Astrocyte (in vitro differentiated cells and primary cell): ENCODE data around the gene CAPZB. TPM values are rescaled to one million over a fixed set of nuclear protein-coding genes. Genes with fewer than 3 reads are reported as not detected.

Source experiments
- DNase-seq: peaks from one replicate; pipeline ENCODE4 v3.0.0-alpha.2; 2010; ENCODE audit warnings: low read depth
- FAIRE-seq: peaks from 2 replicates; lab custom pipeline; 2011; peaks lifted over from hg19 to GRCh38; lab: Jason Lieb, UNC
- H2AFZ ChIP-seq: 2 replicates; pipeline ENCODE4 v1.6.0; 2012; ENCODE audit warnings: low read depth, low read length, inconsistent platforms
- H3K27ac ChIP-seq: 2 replicates; pipeline ENCODE4 v1.5.1; 2011; ENCODE audit warnings: low read depth, low read length, inconsistent platforms
- H3K27me3 ChIP-seq: 2 replicates; pipeline ENCODE4 v1.6.0; 2011; ENCODE audit warnings: low read length, inconsistent platforms; ENCODE audit not compliant: insufficient read depth
- H3K36me3 ChIP-seq: 2 replicates; pipeline ENCODE4 v1.5.1; 2011; ENCODE audit warnings: low read length, inconsistent platforms; ENCODE audit not compliant: insufficient read depth
- H3K4me1 ChIP-seq: 2 replicates; pipeline ENCODE4 v1.5.1; 2011; ENCODE audit warnings: low read length, inconsistent platforms; ENCODE audit not compliant: insufficient read depth
- H3K4me2 ChIP-seq: 2 replicates; pipeline ENCODE4 v1.6.0; 2012; ENCODE audit warnings: low read length, inconsistent platforms
- H3K4me3 ChIP-seq: 2 replicates; pipeline ENCODE4 v1.5.1; 2011; ENCODE audit warnings: low read depth, mild to moderate bottlenecking, low read length, inconsistent platforms; ENCODE audit not compliant: insufficient read depth
- H3K79me2 ChIP-seq: 2 replicates; pipeline ENCODE4 v1.6.0; 2012; ENCODE audit warnings: mild to moderate bottlenecking, low read length, inconsistent platforms; ENCODE audit not compliant: insufficient read depth
- H3K9ac ChIP-seq: 2 replicates; pipeline ENCODE4 v1.6.0; 2012; ENCODE audit warnings: mild to moderate bottlenecking, low read length, inconsistent platforms
- H3K9me3 ChIP-seq: 2 replicates; pipeline ENCODE4 v1.5.1; 2012; ENCODE audit warnings: low read depth, mild to moderate bottlenecking, low read length, inconsistent platforms; ENCODE audit not compliant: insufficient read depth
- H4K20me1 ChIP-seq: 2 replicates; pipeline ENCODE4 v1.6.0; 2012; ENCODE audit warnings: low read length, inconsistent platforms; ENCODE audit not compliant: insufficient read depth
- H3K27ac Mint-ChIP-seq: one replicate; pipeline ENCODE4 v1.8.0; 2021; ENCODE audit warnings: mild to moderate bottlenecking, mixed read lengths; ENCODE audit not compliant: unreplicated experiment
- H3K27me3 Mint-ChIP-seq: one replicate; pipeline ENCODE4 v1.8.0; 2021; ENCODE audit warnings: low read depth, mixed read lengths; ENCODE audit not compliant: unreplicated experiment
- H3K36me3 Mint-ChIP-seq: one replicate; pipeline ENCODE4 v1.8.0; 2021; ENCODE audit warnings: low read depth, mixed read lengths; ENCODE audit not compliant: unreplicated experiment
- H3K4me1 Mint-ChIP-seq: one replicate; pipeline ENCODE4 v1.8.0; 2021; ENCODE audit warnings: low read depth, mixed read lengths; ENCODE audit not compliant: unreplicated experiment
- H3K4me3 Mint-ChIP-seq: one replicate; pipeline ENCODE4 v1.8.0; 2021; ENCODE audit warnings: mild to moderate bottlenecking, moderate library complexity, mixed read lengths; ENCODE audit not compliant: unreplicated experiment
- H3K9me3 Mint-ChIP-seq: one replicate; pipeline ENCODE4 v1.8.0; 2021; ENCODE audit warnings: mild to moderate bottlenecking, mixed read lengths; ENCODE audit not compliant: unreplicated experiment
- CTCF ChIP-seq: IDR thresholded peaks from 2 replicates; pipeline ENCODE4 v1.5.1; 2011; ENCODE audit warnings: low read depth, mild to moderate bottlenecking, inconsistent platforms, low read length, moderate library complexity; ENCODE audit not compliant: insufficient read depth
- EZH2 ChIP-seq: IDR thresholded peaks from 2 replicates; pipeline ENCODE4 v1.6.1; 2012; ENCODE audit warnings: mild to moderate bottlenecking, low read length, inconsistent platforms; ENCODE audit not compliant: insufficient read depth
- total RNA-seq: library from RNA; stranded (reverse); gene quantifications from 2 replicates; pipeline ENCODE4 v1.2.1, GENCODE V29; 2021

CAPZB gene
- total RNA-seq, 1 donor from 2014 or later: 458 TPM

- Histone ChIP-seq H3K9me3 (no peaks in the 10 kb centered on the region), H2AFZ (no peak overlapping the region), H3K4me3 (no peak overlapping the region), H3K27me3 (no peaks in the 10 kb centered on the region), H3K4me1 (peaks cover 16% of the 10 kb centered on the region), H3K9ac (no peak overlapping the region), H3K79me2 (no peaks in the 10 kb centered on the region), H3K27ac (no peak overlapping the region), H3K4me2 (no peak overlapping the region), H3K36me3 (peaks cover 14% of the 10 kb centered on the region), H4K20me1 (peaks cover 71% of the 10 kb centered on the region)
- Mint-ChIP-seq H3K9me3 (no peaks in the 10 kb centered on the region), H3K4me3 (no peak overlapping the region), H3K4me1 (peaks cover 21% of the 10 kb centered on the region), H3K27me3 (no peaks in the 10 kb centered on the region), H3K27ac (no peak overlapping the region), H3K36me3 (peaks cover 15% of the 10 kb centered on the region)
- DNase-seq: no peak
- no peak for FAIRE-seq
- no peak for TF ChIP-seq CTCF
- TF ChIP-seq EZH2: no peak
Measured at GRCh38 chr1:19339214-19339861, 146.0 kb downstream of the CAPZB start.

GRCh38 chr1:19338323-19338762 lies 147.0 kb downstream of the CAPZB start:
- Histone ChIP-seq H3K9me3 (no peaks in the 10 kb centered on the region), H3K4me3 (no peak overlapping the region), H3K4me1 (peaks cover 16% of the 10 kb centered on the region), H3K36me3 (peaks cover 10% of the 10 kb centered on the region), H3K27ac (no peak overlapping the region), H3K4me2 (no peak overlapping the region), H2AFZ (no peak overlapping the region), H3K79me2 (no peaks in the 10 kb centered on the region), H3K27me3 (no peaks in the 10 kb centered on the region), H4K20me1 (peaks cover 70% of the 10 kb centered on the region), H3K9ac (no peak overlapping the region)
- H3K27ac Mint-ChIP-seq: peak overlapping the region; percentile 72
- no peaks in the 10 kb centered on the region for H3K27me3 Mint-ChIP-seq
- peaks cover 24% of the 10 kb centered on the region for H3K4me1 Mint-ChIP-seq
- TF ChIP-seq CTCF (no peak), EZH2 (no peak)
- H3K4me3 Mint-ChIP-seq: no peak overlapping the region
- H3K36me3 Mint-ChIP-seq: peaks cover 15% of the 10 kb centered on the region
- FAIRE-seq: no peak
- H3K9me3 Mint-ChIP-seq: no peaks in the 10 kb centered on the region
- no peak for DNase-seq

- FAIRE-seq (no peak), DNase-seq (peak; percentile 16)
- Mint-ChIP-seq H3K27me3 (no peaks in the 10 kb centered on the region), H3K4me1 (peaks cover 24% of the 10 kb centered on the region), H3K9me3 (no peaks in the 10 kb centered on the region), H3K27ac (peak overlapping the region; percentile 79), H3K36me3 (peaks cover 13% of the 10 kb centered on the region), H3K4me3 (no peak overlapping the region)
- H3K36me3 ChIP-seq: peaks cover 10% of the 10 kb centered on the region
- H2AFZ ChIP-seq: no peak overlapping the region
- peaks cover 67% of the 10 kb centered on the region for H4K20me1 ChIP-seq
- no peak for TF ChIP-seq CTCF
- TF ChIP-seq EZH2: no peak
- H3K27me3 ChIP-seq: no peaks in the 10 kb centered on the region
- H3K4me1 ChIP-seq: peaks cover 16% of the 10 kb centered on the region
- H3K79me2 ChIP-seq: no peaks in the 10 kb centered on the region
- H3K9me3 ChIP-seq: no peaks in the 10 kb centered on the region
- no peak overlapping the region for H3K4me3 ChIP-seq
- no peak overlapping the region for H3K9ac ChIP-seq
- H3K27ac ChIP-seq: no peak overlapping the region
- peak overlapping the region; percentile 5 for H3K4me2 ChIP-seq
Measured at GRCh38 chr1:19337289-19337688, 148.1 kb downstream of the CAPZB start.
